HEK293 (cell line): Measurements from ENCODE around the gene NLRP1.
A peak's percentile ranks its signal among the peaks of the same experiment; 100 is the strongest.

Experiments
- CTCF ChIA-PET: fragments of 350-600 bp; formaldehyde crosslinking; extraction: SDS; loops from one replicate; lab custom pipeline; 2021; ENCODE audit warnings: antibody characterized with exemption; lab: Yijun Ruan, JAX
- POLR2A ChIA-PET: fragments of 300-600 bp; formaldehyde crosslinking; extraction: SDS; loops from one replicate; lab custom pipeline; 2020; ENCODE audit warnings: antibody characterized with exemption, inconsistent platforms; lab: Yijun Ruan, JAX
- H3K27ac ChIP-seq: fragments of 200-500 bp; sonication (Bioruptor generic); 2 replicates; pipeline ENCODE4 v1.5.1; 2014; ENCODE audit warnings: low read depth, low read length, control low read depth, inconsistent platforms; ENCODE audit errors: extremely low read depth
- H3K36me3 ChIP-seq, 2 experiments: fragments of 200-500 bp in 1 of 2; sonication (Bioruptor generic) in 1 of 2; 1 replicate in 1 of 2; 2 replicates in 1 of 2; pipeline ENCODE4 v1.5.1; 2014 to 2017; ENCODE audit warnings: inconsistent platforms in 2 of 2, low read length in 2 of 2; ENCODE audit not compliant: control insufficient read depth in 2 of 2, insufficient read depth in 1 of 2
- H3K4me1 ChIP-seq: fragments of 200-500 bp; sonication (Bioruptor generic); 2 replicates; pipeline ENCODE4 v1.5.1; 2014; ENCODE audit warnings: mild to moderate bottlenecking, low read length, inconsistent platforms; ENCODE audit not compliant: control insufficient read depth, insufficient read depth
- H3K4me3 ChIP-seq: 2 replicates; pipeline ENCODE4 v1.5.1; 2011; ENCODE audit warnings: low read depth, mild to moderate bottlenecking, control low read depth, low read length, moderate library complexity
- H3K9me3 ChIP-seq: fragments of 200-500 bp; sonication (Bioruptor generic); 2 replicates; pipeline ENCODE4 v1.5.1; 2014; ENCODE audit warnings: low read depth, low read length, inconsistent platforms; ENCODE audit not compliant: control insufficient read depth, insufficient read depth
- HOXA7 ChIP-seq: sonication (generic); formaldehyde crosslinking; IDR thresholded peaks from 2 replicates; pipeline ENCODE4 v1.8.1; 2022; ENCODE audit warnings: missing genetic modification reagents, borderline replicate concordance
- KLF8 ChIP-seq: fragments of 450-650 bp; formaldehyde crosslinking; IDR thresholded peaks from 2 replicates; pipeline ENCODE4 v1.5.1; 2016; ENCODE audit warnings: missing biosample characterization, missing genetic modification characterization
- SP2 ChIP-seq: fragments of 450-650 bp; formaldehyde crosslinking; IDR thresholded peaks from 2 replicates; pipeline ENCODE4 v1.5.1; 2016; ENCODE audit warnings: missing biosample characterization, missing genetic modification characterization
- SP3 ChIP-seq: fragments of 450-650 bp; formaldehyde crosslinking; IDR thresholded peaks from 2 replicates; pipeline ENCODE4 v1.5.1; 2016; ENCODE audit warnings: missing biosample characterization, missing genetic modification characterization
- YY1 ChIP-seq: fragments of 450-650 bp; formaldehyde crosslinking; IDR thresholded peaks from 2 replicates; pipeline ENCODE4 v1.5.1; 2018; ENCODE audit warnings: missing biosample characterization, missing genetic modification characterization
- YY2 ChIP-seq: fragments of 450-650 bp; formaldehyde crosslinking; IDR thresholded peaks from 2 replicates; pipeline ENCODE4 v1.5.1; 2016; ENCODE audit warnings: missing biosample characterization, missing genetic modification characterization
- ZEB2 ChIP-seq: fragments of 450-650 bp; formaldehyde crosslinking; IDR thresholded peaks from 2 replicates; pipeline ENCODE4 v1.5.1; 2016; ENCODE audit warnings: missing biosample characterization, missing genetic modification characterization
- ZNF146 ChIP-seq: fragments of 450-650 bp; formaldehyde crosslinking; IDR thresholded peaks from 2 replicates; pipeline ENCODE4 v1.5.1; 2016; ENCODE audit warnings: missing biosample characterization, missing genetic modification characterization
- ZNF174 ChIP-seq: fragments of 450-650 bp; formaldehyde crosslinking; IDR thresholded peaks from 2 replicates; pipeline ENCODE4 v1.5.0; 2017; ENCODE audit warnings: missing biosample characterization, mild to moderate bottlenecking, missing genetic modification characterization
- ZNF211 ChIP-seq: fragments of 450-650 bp; formaldehyde crosslinking; IDR thresholded peaks from 2 replicates; pipeline ENCODE4 v1.5.1; 2016; ENCODE audit warnings: low read depth, missing biosample characterization, missing genetic modification characterization
- ZNF221 ChIP-seq: fragments of 450-650 bp; formaldehyde crosslinking; IDR thresholded peaks from 2 replicates; pipeline ENCODE4 v1.5.1; 2017; ENCODE audit warnings: missing biosample characterization, missing genetic modification characterization, borderline replicate concordance
- ZNF24 ChIP-seq: fragments of 450-650 bp; formaldehyde crosslinking; IDR thresholded peaks from 2 replicates; pipeline ENCODE4 v1.5.1; 2016; ENCODE audit warnings: missing biosample characterization, missing genetic modification characterization
- ZNF366 ChIP-seq: fragments of 450-650 bp; formaldehyde crosslinking; conservative IDR thresholded peaks from 2 replicates; pipeline ENCODE4 v1.5.1; 2016; ENCODE audit warnings: missing biosample characterization, missing genetic modification characterization
- ZNF426 ChIP-seq: fragments of 450-650 bp; formaldehyde crosslinking; IDR thresholded peaks from 2 replicates; pipeline ENCODE4 v1.5.1; 2017; ENCODE audit warnings: missing biosample characterization, missing genetic modification characterization, mild to moderate bottlenecking, inconsistent platforms, moderate library complexity
- ZNF510 ChIP-seq: fragments of 450-650 bp; formaldehyde crosslinking; IDR thresholded peaks from 2 replicates; pipeline ENCODE4 v1.5.1; 2018; ENCODE audit warnings: mild to moderate bottlenecking, missing genetic modification characterization, missing biosample characterization; ENCODE audit not compliant: insufficient replicate concordance
- ZNF521 ChIP-seq: fragments of 450-650 bp; formaldehyde crosslinking; IDR thresholded peaks from 2 replicates; pipeline ENCODE4 v1.5.1; 2017; ENCODE audit warnings: missing biosample characterization, mild to moderate bottlenecking, missing genetic modification characterization
- ZNF530 ChIP-seq: fragments of 450-650 bp; formaldehyde crosslinking; IDR thresholded peaks from 2 replicates; pipeline ENCODE4 v1.5.1; 2016; ENCODE audit warnings: low read depth, missing biosample characterization, missing genetic modification characterization
- ZNF701 ChIP-seq: fragments of 450-650 bp; formaldehyde crosslinking; IDR thresholded peaks from 2 replicates; pipeline ENCODE4 v1.5.1; 2016; ENCODE audit warnings: missing biosample characterization, missing genetic modification characterization
- ZNF768 ChIP-seq: fragments of 450-650 bp; formaldehyde crosslinking; IDR thresholded peaks from 2 replicates; pipeline ENCODE4 v1.5.1; 2018; ENCODE audit warnings: missing biosample characterization, mild to moderate bottlenecking, missing genetic modification characterization
- ZNF837 ChIP-seq: fragments of 450-650 bp; formaldehyde crosslinking; IDR thresholded peaks from 2 replicates; pipeline ENCODE4 v1.5.1; 2016; ENCODE audit warnings: missing biosample characterization, missing genetic modification characterization
- ZNF843 ChIP-seq: fragments of 450-650 bp; formaldehyde crosslinking; IDR thresholded peaks from 2 replicates; pipeline ENCODE4 v1.5.1; 2016; ENCODE audit warnings: missing biosample characterization, missing genetic modification characterization
- TF ChIP-seq, protein P1 (sequence below): fragments of 450-650 bp; formaldehyde crosslinking; IDR thresholded peaks from 2 replicates; pipeline ENCODE4 v1.5.1; 2017; ENCODE audit warnings: missing biosample characterization, mild to moderate bottlenecking, missing genetic modification characterization, moderate library complexity
- TF ChIP-seq, protein P2 (sequence below): fragments of 450-650 bp; formaldehyde crosslinking; IDR thresholded peaks from 2 replicates; pipeline ENCODE4 v1.5.1; 2016; ENCODE audit warnings: missing biosample characterization, missing genetic modification characterization, low read depth
- TF ChIP-seq, protein P3 (sequence below): fragments of 450-650 bp; IDR thresholded peaks from 2 replicates; pipeline ENCODE4 v1.5.1; 2018; ENCODE audit warnings: missing biosample characterization, missing genetic modification characterization

The NLRP1 gene

DNA sequence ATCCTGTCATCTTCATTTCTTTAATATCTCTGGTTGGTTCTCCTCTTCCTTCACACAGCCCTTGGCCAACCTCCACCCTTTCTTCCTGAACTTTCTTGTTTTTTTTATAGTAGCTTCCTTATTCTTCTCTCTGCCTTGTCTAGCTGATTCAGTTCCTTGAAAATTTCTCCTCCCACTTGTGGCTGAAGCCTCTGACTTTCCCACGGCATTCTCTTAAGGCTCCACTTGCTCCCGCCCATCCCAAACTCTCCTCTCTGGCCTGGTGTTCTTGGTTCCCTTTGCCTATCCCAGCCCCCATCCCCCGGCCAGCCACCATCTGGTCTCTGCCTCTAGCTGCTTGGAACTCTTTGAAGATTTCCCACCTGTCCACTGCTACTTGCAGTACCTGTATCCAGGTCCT, 29.1 kb downstream of the NLRP1 start:
- ChIA-PET POLR2A (interaction anchor here (1.0 kb wide), 1 partner anchor 40 kb away, joined by 5 read pairs; no protein-coding TSS in a partner anchor), CTCF (no interaction called here)
- no peak overlapping the region for H3K27ac ChIP-seq
- no peaks in the 10 kb centered on the region for H3K36me3 ChIP-seq
- H3K4me1 ChIP-seq, result no peaks in the 10 kb centered on the region
- no peak overlapping the region for H3K4me3 ChIP-seq
- no peaks in the 10 kb centered on the region for H3K9me3 ChIP-seq
- TF ChIP-seq ZNF24 (tag by site-specific recombination), result no peak
- TF ChIP-seq SP2 (tag by site-specific recombination), result no peak
- no peak for TF ChIP-seq ZNF174
- TF ChIP-seq ZNF146 (tag by site-specific recombination), result no peak
- TF ChIP-seq HOXA7 (CRISPR knock-in tag), result no peak
- no peak for TF ChIP-seq ZNF521 (tag by site-specific recombination)
- no peak for TF ChIP-seq ZNF530 (tag by site-specific recombination)
- TF ChIP-seq ZEB2 (tag by site-specific recombination), result no peak
- TF ChIP-seq ZNF768 (tag by site-specific recombination), result no peak

DNA sequence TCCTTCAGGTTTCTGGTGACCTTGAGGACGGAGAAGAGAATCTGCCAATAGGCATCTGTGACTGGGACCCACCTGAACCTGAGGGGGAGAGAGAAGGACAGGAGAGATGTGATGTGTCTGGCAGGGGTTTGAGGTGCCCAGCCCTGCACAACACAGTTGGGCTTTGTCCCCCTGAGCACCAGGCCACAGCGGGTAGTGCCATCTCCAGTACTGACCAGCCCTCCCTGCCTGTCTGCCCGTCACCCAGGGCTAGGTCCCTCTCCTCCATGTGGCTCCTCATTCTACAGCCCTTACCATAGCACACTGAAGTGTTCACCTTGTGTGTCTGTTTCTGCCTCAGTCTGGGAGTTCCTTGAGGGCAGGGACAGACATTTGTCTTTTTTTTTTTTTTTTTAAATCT, 30.8 kb downstream of the NLRP1 start:
- no peaks in the 10 kb centered on the region for H3K9me3 ChIP-seq
- H3K4me1 ChIP-seq, result no peaks in the 10 kb centered on the region
- no peaks in the 10 kb centered on the region for H3K36me3 ChIP-seq
- CTCF ChIA-PET, result no interaction called here
- no peak overlapping the region for H3K27ac ChIP-seq
- POLR2A ChIA-PET, result no interaction called here
- no peak overlapping the region for H3K4me3 ChIP-seq
- TF ChIP-seq, protein P1, sequence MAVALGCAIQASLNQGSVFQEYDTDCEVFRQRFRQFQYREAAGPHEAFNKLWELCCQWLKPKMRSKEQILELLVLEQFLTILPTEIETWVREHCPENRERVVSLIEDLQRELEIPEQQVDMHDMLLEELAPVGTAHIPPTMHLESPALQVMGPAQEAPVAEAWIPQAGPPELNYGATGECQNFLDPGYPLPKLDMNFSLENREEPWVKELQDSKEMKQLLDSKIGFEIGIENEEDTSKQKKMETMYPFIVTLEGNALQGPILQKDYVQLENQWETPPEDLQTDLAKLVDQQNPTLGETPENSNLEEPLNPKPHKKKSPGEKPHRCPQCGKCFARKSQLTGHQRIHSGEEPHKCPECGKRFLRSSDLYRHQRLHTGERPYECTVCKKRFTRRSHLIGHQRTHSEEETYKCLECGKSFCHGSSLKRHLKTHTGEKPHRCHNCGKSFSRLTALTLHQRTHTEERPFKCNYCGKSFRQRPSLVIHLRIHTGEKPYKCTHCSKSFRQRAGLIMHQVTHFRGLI (tag by site-specific recombination), result peak; percentile 36; the same call in 1 of the 2 replicates
- no peak for TF ChIP-seq YY2
- no peak for TF ChIP-seq ZNF426

DNA sequence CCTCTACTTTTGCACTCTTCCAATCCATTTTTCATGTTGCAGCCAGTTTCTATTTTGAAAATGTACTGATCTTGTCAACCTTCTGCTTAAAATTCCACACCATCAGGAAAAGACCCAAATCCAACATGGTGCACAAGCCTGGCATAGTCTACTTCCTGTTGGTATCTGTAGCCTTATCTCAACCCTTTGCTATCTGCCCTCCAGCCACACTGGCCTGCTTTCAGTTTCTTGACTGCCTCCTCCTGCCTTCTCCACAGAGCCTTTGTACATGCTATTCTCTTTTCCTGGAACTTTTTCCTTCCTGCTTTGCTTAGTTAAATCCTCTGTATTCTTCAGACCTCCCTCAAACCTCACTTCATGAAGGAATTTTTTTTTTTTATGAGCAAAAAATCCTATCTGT, 31.5 kb downstream of the NLRP1 start:
- Histone ChIP-seq H3K4me1 (no peaks in the 10 kb centered on the region), H3K36me3 (no peaks in the 10 kb centered on the region), H3K9me3 (no peaks in the 10 kb centered on the region), H3K27ac (no peak overlapping the region), H3K4me3 (no peak overlapping the region)
- CTCF ChIA-PET, result no interaction called here
- POLR2A ChIA-PET, result no interaction called here
- no peak for TF ChIP-seq KLF8 (tag by site-specific recombination)
- no peak for TF ChIP-seq SP3 (tag by site-specific recombination)
- TF ChIP-seq ZNF366 (tag by site-specific recombination), result no peak
- TF ChIP-seq ZNF174, result no peak
- TF ChIP-seq ZNF510 (tag by site-specific recombination), result no peak
- TF ChIP-seq ZNF843, result no peak
- TF ChIP-seq, protein P2, sequence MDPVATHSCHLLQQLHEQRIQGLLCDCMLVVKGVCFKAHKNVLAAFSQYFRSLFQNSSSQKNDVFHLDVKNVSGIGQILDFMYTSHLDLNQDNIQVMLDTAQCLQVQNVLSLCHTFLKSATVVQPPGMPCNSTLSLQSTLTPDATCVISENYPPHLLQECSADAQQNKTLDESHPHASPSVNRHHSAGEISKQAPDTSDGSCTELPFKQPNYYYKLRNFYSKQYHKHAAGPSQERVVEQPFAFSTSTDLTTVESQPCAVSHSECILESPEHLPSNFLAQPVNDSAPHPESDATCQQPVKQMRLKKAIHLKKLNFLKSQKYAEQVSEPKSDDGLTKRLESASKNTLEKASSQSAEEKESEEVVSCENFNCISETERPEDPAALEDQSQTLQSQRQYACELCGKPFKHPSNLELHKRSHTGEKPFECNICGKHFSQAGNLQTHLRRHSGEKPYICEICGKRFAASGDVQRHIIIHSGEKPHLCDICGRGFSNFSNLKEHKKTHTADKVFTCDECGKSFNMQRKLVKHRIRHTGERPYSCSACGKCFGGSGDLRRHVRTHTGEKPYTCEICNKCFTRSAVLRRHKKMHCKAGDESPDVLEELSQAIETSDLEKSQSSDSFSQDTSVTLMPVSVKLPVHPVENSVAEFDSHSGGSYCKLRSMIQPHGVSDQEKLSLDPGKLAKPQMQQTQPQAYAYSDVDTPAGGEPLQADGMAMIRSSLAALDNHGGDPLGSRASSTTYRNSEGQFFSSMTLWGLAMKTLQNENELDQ (tag by site-specific recombination), result no peak
- TF ChIP-seq ZNF701, result no peak
- TF ChIP-seq ZNF837 (tag by site-specific recombination), result no peak
- no peak for TF ChIP-seq YY1
- no peak for TF ChIP-seq ZNF211 (tag by site-specific recombination)
- no peak for TF ChIP-seq ZNF221
- TF ChIP-seq, protein P3, sequence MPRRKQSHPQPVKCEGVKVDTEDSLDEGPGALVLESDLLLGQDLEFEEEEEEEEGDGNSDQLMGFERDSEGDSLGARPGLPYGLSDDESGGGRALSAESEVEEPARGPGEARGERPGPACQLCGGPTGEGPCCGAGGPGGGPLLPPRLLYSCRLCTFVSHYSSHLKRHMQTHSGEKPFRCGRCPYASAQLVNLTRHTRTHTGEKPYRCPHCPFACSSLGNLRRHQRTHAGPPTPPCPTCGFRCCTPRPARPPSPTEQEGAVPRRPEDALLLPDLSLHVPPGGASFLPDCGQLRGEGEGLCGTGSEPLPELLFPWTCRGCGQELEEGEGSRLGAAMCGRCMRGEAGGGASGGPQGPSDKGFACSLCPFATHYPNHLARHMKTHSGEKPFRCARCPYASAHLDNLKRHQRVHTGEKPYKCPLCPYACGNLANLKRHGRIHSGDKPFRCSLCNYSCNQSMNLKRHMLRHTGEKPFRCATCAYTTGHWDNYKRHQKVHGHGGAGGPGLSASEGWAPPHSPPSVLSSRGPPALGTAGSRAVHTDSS (tag by site-specific recombination), result no peak
